DMS79 (cell line): ENCODE results near the gene RSAD2.
"Not testable (repeated sequence)": the region's sequence is repeated elsewhere in the genome, so short reads cannot be mapped to it uniquely, and the experiment has no call there.

Experiments
- DNase-seq: peaks from one replicate; lab custom pipeline; 2025; lab: John Stamatoyannopoulos, UW

RSAD2 gene

GRCh38 chr2:6877402-6878304 lies at the start of gene RSAD2:
Gene RSAD2 (plus strand): TSS chr2:6877777. CDS start chr2:6877801, 24 bp downstream.
- peak; percentile 61 for DNase-seq

GRCh38 chr2:6828299-6828584 lies 49.3 kb upstream of the RSAD2 start:
- DNase-seq = no peak

GRCh38 chr2:6831229-6831628 lies 46.3 kb upstream of the RSAD2 start:
- DNase-seq = no peak

- DNase-seq = no peak
Measured at GRCh38 chr2:6832596-6833299, 44.8 kb upstream of the RSAD2 start.

GRCh38 chr2:6833300-6833604 lies 44.3 kb upstream of the RSAD2 start:
- DNase-seq = no peak

- DNase-seq = no peak
Measured at GRCh38 chr2:6834163-6834562, 43.4 kb upstream of the RSAD2 start.

GRCh38 chr2:6835467-6835866 lies 42.1 kb upstream of the RSAD2 start:
- DNase-seq = no peak

GRCh38 chr2:6838673-6839319 lies 38.8 kb upstream of the RSAD2 start:
- DNase-seq = no peak

GRCh38 chr2:6841537-6842287 lies 35.9 kb upstream of the RSAD2 start:
- DNase-seq = no peak

- no peak for DNase-seq
Measured at GRCh38 chr2:6845312-6845711, 32.3 kb upstream of the RSAD2 start.

GRCh38 chr2:6845903-6846302 lies 31.7 kb upstream of the RSAD2 start:
- DNase-seq = no peak

GRCh38 chr2:6846540-6846939 lies 31.0 kb upstream of the RSAD2 start:
- no peak for DNase-seq

- DNase-seq = no peak
Measured at GRCh38 chr2:6846967-6847681, 30.5 kb upstream of the RSAD2 start.

GRCh38 chr2:6852195-6852594 lies 25.4 kb upstream of the RSAD2 start:
- no peak for DNase-seq

GRCh38 chr2:6854416-6854815 lies 23.2 kb upstream of the RSAD2 start:
- DNase-seq = no peak

- DNase-seq = no peak
Measured at GRCh38 chr2:6855860-6856547, 21.6 kb upstream of the RSAD2 start.

- no peak for DNase-seq
Measured at GRCh38 chr2:6856548-6856920, 21.0 kb upstream of the RSAD2 start.

GRCh38 chr2:6858466-6859027 lies 19.0 kb upstream of the RSAD2 start:
- DNase-seq = not testable (repeated sequence)

GRCh38 chr2:6860296-6860695 lies 17.3 kb upstream of the RSAD2 start:
- no peak for DNase-seq

- no peak for DNase-seq
Measured at GRCh38 chr2:6863792-6864191, 13.8 kb upstream of the RSAD2 start.

- DNase-seq = no peak
Measured at GRCh38 chr2:6864231-6864754, 13.3 kb upstream of the RSAD2 start.
